ENCODE data around the gene HERC3.

Gene HERC3

DNA sequence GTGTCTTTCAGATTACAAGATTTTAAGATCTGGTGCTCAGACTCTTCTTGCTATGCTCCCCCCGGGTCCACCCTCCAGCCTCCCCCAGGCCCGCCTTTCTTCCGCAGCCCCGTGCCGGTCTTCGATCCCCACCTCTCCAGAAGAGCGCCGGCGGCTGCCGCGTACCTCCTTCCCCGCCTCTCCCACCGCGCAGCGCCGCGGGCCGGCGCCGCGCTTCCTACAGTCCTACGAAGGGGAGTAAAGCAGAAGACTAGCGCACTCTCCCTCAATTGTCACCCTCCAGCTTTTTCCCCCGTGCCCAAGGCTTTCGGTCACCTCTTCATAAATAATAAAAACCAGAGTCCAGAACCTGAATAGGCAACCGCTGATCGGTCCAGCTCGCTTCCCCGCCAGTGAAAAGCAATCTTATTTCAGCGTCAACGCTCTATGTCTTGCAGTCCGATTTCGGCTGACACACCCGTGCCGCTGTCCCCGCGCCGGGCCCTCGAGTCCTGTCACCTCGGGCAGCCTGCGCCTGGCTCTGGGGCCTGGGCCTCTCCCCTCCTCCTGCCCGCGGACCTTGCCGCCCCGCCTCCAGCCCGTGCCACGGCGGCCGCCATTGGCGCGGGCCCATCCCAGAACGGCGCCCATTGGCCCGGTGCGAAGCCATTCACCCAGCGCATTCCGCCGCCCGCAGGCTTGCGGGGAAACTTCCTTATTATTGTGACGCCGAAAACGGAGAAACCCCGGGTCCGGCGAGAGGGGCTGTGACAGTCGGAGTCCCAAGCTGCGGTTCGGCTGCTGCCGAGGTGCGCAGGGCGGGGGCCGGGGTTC lies at the start of gene HERC3:
HERC3 (plus strand) TSS at position 694 of the 813 bp plus-strand sequence. CDS start 13,344 bp downstream, outside the sequence.
- peak; percentile 97 for DNase-seq (ENCODE audit: low read depth, low spot score)

GRCh38 chr4:88549815-88550214 lies 42.5 kb upstream of the HERC3 start:
- DNase-seq (ENCODE audit: low read depth, low spot score): no peak

DNA sequence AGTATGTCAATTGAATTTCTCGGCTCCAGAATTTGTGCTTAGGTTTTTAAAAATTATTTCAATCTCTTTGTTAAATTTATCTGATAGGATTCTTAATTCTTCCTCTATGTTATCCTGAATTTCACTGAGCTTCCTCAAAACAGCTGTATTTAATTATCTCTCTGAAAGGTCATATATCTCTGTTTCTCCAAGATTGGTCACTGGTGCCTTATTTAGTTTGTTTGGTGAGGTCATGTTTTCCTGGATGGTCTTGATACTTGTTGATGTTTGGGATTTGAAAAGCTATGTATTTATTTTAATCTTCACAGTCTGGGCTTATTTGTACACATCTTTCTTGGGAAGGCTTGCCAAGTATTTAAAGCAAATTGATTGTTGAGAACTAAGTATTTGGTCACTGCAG lies 24.7 kb upstream of the HERC3 start:
- DNase-seq (ENCODE audit: low read depth, low spot score): no peak

DNA sequence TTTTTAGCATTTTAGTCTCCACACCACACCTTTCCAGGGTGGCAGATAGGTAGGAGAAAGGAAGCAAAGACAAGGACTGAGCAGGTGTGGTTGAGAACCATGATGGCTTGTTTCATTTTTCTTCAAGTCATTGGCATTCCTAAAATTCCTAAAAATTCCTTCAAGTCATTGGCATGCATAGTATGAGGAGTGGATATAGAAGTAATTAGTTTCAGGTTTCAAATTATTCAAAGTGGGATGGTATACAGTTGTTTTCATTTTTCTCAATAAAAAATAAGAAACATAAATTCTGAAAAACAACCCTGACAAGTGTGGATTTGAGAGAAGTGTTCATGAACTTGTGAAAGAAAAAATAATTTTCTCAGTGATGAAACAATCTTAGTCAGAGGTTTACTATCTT lies 22.3 kb upstream of the HERC3 start:
- peak; percentile 18 for DNase-seq (ENCODE audit: low read depth, low spot score)

GRCh38 chr4:88573276-88573980 lies 18.9 kb upstream of the HERC3 start:
- no peak for DNase-seq (ENCODE audit: low read depth, low spot score)

DNA sequence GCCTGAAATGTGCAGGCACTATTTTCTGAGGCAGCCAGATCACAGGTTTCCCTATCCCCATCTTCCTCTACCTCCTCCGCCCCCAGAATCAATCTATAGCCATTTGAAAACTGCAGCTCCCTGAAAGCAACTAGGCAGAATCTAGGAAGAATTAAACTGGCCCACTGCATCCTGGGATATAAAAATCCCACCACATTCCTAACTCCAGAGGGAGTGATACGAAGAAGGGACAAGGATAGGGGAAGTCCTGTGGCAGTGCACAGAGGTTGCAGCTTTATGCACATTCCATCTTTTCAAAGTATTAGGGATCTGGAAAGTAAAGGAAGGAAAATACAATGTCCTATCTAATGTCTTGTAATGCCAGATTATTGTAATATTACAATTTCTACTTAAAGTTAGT lies 18.3 kb upstream of the HERC3 start:
- DNase-seq (ENCODE audit: low read depth, low spot score): peak; percentile 37

DNA sequence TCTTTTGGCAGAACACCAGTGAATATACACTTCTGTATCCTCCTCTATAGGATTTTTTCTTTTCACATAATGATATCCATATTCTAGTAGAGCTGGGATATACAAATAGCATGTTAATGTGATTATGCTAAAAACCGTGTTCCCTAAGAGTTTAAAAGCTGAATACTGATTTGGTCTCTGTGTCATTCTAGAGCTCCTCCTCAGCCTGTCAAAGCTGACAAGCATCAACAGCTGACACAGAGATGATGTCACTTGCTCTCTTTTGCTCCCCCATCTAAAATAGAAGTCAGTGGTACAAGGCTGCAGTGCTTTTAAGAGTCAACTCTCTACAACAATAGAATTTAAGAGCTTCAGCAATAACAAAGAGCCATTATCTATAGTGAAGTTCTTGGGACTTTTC lies 17.1 kb upstream of the HERC3 start:
- no peak for DNase-seq (ENCODE audit: low read depth, low spot score)

DNA sequence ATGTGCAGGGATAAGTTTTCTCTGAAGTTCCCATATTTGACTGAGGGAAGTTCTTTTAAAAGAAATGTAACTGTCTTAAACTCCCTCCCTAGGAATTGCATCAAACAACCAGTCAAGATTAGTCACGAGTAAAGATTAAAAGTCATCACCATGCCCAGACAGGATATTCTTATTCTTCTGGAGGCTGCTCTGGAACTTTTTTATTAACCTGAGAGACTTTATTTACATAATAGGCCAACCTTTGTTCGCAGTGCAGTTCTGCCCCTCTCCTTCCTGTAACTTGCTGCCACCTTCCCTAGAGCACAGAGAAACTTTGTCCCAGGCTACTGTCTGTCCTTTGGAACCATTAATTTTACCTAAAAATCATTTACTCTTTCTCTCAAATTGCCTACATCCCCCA lies 9.8 kb upstream of the HERC3 start:
- DNase-seq (ENCODE audit: low read depth, low spot score): no peak

DNA sequence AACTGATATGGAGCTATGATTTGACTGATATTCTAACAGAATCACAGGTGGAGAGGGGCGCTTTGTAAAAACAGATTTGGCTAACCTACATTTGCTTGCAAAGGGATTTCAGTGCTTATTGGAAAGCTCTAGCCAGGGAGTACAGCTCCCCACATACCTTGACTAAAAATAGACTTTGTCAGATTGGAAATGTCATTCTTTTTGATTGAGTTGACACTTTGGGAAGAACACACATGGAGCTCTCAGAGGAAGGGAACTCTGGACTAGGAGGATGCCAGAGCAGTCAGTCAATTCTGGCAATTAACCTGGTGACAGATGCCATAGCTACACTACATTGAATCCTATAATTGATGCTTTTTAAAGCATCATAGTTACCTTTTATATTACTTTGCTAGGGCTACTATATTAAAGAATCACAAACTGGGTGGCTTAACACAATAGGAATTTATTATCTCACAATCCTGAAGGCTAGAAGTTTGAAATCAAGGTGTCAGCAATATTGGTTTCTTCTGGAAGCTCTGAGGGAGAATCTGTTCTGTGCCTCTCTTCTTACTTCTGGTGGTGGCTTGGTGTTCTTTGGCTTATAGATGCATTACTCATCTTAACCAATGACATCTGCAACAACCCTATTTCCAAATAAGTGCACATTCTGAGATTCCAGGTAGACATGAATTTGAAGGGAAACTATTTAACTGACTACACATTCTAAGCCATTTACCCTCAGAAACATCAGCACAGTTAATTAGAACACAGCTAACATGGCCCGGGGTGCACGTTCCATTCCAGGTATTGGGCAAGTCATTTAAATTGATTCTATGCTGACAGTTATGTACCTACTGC lies 8.4 kb upstream of the HERC3 start:
- DNase-seq (ENCODE audit: low read depth, low spot score): no peak

GRCh38 chr4:88584471-88584900 lies 7.8 kb upstream of the HERC3 start:
- DNase-seq (ENCODE audit: low read depth, low spot score): no peak

GRCh38 chr4:88585917-88586316 lies 6.4 kb upstream of the HERC3 start:
- no peak for DNase-seq (ENCODE audit: low read depth, low spot score)

DNA sequence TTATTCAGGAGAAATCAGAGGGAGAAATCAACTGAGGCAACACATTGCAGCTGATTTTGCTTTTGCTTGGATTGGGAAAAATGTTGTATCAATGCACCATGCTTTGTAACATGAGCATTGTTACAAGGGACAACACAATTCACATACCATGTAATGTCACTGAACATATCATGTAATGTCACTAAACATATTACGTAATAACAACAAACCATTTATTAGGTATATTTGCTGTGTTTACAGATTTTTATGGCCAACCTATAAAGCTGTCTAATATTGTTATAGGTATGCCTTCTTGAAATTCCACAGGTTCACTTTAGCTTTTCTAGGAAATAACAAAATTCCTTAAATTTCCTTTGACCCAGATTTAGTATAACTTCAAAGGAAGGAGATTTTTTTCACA lies 5.0 kb upstream of the HERC3 start:
- DNase-seq (ENCODE audit: low read depth, low spot score): no peak

DNA sequence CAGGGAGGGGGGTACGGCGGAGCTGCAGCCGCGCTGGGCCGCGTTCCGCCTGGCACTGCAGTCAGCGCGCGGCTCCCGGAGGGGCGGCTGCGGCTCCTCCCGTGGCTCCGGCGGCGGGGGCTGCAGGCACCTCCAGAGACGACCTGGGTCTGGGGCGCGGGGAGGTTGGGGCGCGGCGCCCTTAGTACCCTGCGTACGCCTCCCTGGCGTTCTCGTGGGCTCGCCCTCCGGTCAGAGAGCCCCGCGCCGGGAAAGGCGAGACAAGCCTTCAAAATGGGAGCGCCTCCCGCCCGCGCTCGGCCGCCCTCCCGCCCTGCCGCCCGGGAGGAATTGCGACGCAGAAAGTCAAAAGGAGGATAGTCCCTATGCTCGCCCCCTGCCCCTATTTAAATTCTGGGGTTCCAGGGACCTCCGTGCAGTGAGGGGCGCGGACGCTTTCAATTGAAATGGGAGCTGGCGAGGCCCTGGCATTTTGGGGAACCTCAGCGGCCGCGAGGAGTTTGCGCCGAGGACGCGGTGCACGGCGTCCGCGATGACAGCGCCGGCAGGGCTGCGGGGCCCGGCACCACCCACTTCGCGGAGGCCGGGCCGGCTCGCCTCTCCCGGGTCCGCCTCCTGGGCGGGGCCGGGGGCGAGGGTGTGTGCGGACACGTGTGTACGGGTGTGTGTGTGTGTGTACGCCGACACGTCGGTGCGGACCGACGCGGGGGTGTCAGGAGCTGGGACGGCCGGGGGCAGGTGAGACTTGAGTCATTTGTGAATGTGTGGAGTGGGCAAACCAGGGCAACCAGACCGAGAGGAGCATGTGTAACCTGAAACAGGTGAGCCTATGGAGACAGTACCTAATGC lies 544 bp downstream of the HERC3 start:
- DNase-seq (ENCODE audit: low read depth, low spot score): peak; percentile 88

- DNase-seq (ENCODE audit: low read depth, low spot score): no peak
These were observed 5.8 kb downstream of the HERC3 start for GRCh38 chr4:88597970-88598660.

DNA sequence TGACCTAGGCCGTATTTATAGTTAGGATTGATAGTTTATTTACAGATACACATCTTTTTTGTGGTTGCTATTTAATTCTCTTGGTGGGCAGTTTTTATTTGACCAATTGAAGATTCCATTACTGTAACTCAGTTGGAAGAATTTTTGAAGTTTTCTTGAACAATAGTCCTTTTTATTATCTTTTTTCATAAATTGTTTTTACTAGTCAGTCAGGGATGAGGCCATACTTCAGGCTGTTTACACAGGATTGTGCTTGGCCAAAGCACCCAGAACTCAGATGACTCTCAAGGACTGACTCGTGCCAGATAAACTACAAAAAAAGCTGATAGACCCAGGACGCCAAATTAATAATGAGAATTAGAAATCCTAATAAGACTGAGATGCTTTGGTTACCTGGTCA lies 7.0 kb downstream of the HERC3 start:
- DNase-seq (ENCODE audit: low read depth, low spot score): peak; percentile 34

- DNase-seq (ENCODE audit: low read depth, low spot score): peak; percentile 5
These were observed 7.4 kb downstream of the HERC3 start for GRCh38 chr4:88599714-88600113.

DNA sequence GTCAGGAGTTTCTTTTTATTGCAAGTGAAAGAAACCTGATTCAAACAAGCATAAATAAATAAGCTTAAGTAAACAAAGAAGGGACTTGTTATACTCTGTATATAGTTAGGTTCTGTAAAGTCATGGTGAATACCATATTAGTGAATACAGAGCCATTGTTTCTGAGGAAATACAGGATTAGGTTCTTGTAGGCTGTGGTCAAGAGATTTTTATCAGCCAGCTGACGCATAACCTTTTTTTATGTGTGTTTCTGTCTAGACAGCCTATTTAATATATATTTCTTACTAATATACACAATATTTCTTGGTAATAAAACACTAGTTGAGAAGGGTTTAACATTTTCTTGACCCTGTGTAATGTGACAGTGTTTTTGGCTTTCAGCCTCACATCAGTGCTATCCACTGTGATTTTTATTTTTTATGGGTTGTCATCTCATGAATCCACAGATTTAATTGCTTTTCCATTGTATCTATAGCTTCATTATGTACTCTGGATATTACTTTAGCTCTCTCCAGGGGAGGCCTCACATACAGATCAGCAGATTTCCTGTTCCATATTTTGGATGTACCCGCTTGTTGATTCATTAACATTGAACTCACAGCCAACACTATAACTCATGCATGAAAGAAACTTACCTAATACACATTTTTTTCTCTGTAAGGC lies 8.0 kb downstream of the HERC3 start:
- DNase-seq (ENCODE audit: low read depth, low spot score): peak; percentile 63

- no peak for DNase-seq (ENCODE audit: low read depth, low spot score)
These were observed 12.8 kb downstream of the HERC3 start for GRCh38 chr4:88604978-88605678.

DNA sequence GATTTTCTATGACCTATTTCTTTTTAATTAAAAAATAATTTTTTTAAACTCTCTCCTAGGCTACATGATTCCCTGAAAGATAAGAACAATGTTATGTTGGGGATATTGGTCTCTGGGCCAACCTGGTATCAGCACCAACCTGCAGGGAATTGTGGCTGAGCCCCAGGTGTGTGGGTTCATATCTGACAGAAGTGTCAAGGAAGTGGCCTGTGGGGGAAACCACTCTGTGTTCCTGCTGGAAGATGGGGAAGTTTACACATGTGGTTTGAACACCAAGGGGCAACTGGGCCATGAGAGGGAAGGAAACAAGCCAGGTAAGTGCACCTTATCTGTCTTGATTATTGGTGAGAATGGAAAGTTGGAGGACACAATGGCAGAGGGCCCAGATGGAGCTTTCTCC lies 13.5 kb downstream of the HERC3 start:
- DNase-seq (ENCODE audit: low read depth, low spot score): no peak

Data from astrocyte of the hippocampus (primary cell).